Measurements from ENCODE around the gene CSRP2.

GRCh38 chr12:76874491-76875190 is 4.2 kb downstream of the CSRP2 start:
- no peak for TF ChIP-seq CTCF (IDR thresholded peaks at IDR 0.05)
- no peak for TF ChIP-seq POLR2A (IDR thresholded peaks at IDR 0.05)
